GM13977 (cell line): ENCODE results near the gene MYL4.
"Not testable (repeated sequence)": the region's sequence is repeated elsewhere in the genome, so short reads cannot be mapped to it uniquely, and the experiment has no call there.

Experiments
- DNase-seq: peaks from one replicate; pipeline ENCODE4 v3.0.0; 2012; ENCODE audit warnings: low spot score
- in situ Hi-C: fragments of 300-500 bp; cut with MboI; formaldehyde crosslinking; loops from one replicate; pipeline ENCODE4 v1.12.0; 2022; ENCODE audit warnings: low sequenced_read_pairs, low pct_unique_long_range_greater_than_20kb, mixed read lengths, inconsistent platforms; ENCODE audit not compliant: unreplicated experiment
- TF ChIP-seq, protein P1 (sequence below): IDR thresholded peaks from 2 replicates; pipeline ENCODE4 v1.5.1; 2012; ENCODE audit warnings: mild to moderate bottlenecking, control low read depth; ENCODE audit not compliant: insufficient read depth; ENCODE audit errors: extremely low read depth, missing control alignments

Gene MYL4

DNA sequence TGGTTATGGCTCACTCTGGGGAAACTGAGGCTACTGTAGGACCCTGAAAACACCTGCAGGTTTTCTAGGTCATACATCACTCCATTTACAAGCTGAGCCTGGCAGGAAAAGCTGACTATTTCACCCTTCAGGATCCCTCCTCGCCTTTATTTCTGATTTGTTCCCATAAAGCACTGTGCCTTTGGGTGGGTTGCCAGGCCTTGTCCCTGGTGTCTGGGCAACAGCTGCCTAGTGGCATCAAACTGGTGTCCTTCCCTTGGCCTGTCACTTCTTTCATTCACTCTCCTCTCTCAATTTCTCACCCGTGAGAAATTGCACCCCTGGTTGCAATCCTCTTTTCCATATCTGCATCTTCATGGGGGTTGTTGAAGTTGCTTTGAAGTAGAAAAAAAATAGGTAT is 1.6 kb downstream of the MYL4 start:
- DNase-seq, result no peak
- in situ Hi-C loops, result no loop called here
- TF ChIP-seq, protein P1, sequence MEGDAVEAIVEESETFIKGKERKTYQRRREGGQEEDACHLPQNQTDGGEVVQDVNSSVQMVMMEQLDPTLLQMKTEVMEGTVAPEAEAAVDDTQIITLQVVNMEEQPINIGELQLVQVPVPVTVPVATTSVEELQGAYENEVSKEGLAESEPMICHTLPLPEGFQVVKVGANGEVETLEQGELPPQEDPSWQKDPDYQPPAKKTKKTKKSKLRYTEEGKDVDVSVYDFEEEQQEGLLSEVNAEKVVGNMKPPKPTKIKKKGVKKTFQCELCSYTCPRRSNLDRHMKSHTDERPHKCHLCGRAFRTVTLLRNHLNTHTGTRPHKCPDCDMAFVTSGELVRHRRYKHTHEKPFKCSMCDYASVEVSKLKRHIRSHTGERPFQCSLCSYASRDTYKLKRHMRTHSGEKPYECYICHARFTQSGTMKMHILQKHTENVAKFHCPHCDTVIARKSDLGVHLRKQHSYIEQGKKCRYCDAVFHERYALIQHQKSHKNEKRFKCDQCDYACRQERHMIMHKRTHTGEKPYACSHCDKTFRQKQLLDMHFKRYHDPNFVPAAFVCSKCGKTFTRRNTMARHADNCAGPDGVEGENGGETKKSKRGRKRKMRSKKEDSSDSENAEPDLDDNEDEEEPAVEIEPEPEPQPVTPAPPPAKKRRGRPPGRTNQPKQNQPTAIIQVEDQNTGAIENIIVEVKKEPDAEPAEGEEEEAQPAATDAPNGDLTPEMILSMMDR, result no peak

DNA sequence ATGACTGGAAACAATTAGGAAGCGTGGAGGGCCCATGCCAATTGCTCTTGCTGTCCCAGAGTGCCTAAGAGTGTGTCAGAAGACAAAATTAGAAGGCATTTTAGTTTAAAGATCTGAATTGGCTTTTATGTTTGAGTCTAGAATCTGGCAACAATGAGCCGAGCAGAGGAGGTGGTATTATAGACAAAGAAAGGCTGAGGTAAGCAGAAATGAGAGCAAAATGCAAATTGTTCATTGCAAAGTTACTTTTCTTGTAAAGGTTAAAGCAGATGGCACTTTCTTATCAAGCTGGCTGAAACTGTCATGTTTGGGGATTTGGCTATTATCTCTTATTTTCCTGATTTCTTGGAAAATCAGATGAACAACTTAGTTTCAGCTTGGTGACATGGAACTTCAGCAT is 3.3 kb downstream of the MYL4 start:
- in situ Hi-C loops, result no loop called here
- TF ChIP-seq, protein P1, result no peak

DNA sequence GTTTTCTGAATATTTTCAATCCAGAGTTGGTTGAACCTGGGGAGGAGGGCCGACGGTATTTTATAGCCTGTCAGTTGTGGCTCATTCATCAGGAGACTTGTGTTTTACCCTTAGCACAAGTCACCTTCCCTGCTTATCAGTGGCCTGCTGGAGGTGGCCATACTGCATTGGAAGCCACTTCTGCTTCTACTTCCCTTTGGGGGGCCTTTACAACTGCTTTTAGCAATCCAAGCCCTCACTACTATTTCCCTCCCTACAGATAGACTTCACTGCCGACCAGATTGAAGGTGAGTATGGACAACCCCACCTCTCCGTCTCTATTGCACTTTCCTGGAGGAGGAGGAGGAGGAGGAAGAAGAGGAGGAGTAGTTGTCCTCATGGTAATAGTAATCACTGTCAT is 4.4 kb downstream of the MYL4 start:
- TF ChIP-seq, protein P1, result no peak
- DNase-seq, result no peak
- in situ Hi-C loops, result no loop called here

More for the DNA sequence above, 3.3 kb downstream of the MYL4 start:
- DNase-seq, result no peak

DNA sequence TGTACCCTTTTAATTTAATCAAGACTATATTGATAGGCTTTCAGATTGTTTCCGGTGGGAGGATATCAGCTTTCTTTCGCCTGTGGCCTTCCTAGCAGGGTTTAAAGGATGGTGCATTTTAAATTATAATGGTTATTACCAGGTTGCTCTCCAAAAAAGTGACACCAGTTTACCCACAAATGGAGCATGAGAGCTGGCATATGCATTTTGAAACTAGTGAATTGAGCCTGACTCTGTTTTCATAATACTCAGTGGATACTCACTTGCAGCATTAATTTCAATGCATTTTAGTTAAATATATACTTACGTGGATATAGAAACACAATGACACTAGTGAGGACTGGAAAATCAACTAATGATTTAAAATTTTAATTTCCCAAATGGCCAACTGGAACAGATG is 5.8 kb downstream of the MYL4 start:
- in situ Hi-C loops, result no loop called here
- no peak for DNase-seq
- TF ChIP-seq, protein P1, result no peak

DNA sequence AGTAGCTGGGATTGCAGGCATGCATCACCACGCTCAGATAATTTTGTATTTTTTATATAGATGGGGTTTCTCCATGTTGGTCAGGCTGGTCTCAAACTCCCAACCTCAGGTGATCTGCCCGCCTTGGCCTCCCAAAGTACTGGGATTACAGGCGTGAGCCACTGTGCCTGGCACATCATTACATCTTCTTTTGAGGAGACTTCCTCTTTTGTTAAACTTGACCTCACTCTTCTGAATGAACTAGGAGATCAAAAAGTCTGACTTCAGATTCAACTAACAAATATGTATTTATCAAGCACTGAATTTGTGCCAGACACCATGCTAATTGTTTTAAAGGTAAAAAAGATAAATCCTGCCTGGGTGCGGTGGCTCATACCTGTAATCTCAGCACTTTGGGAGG is 7.7 kb downstream of the MYL4 start:
- DNase-seq, in situ Hi-C loops: not testable (repeated sequence)

DNA sequence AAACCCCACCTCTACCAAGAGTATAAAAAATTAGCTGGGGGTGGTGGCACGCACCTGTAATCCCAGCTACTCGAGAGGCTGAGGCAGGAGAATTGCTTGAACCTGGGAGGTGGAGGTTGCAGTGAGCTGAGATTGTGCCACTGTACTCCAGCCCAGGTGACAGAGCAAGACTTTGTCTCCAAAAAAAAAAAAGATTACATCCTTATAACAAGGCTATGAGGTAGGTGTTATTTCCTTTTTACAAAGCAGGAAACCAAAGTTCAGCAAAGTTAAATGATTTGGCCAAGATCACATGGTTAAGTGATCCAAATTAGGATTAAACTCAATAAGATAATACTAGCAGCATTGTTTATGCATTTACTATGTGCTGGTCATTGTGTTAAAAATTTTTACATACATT is 8.1 kb downstream of the MYL4 start:
- DNase-seq, in situ Hi-C loops: not testable (repeated sequence)

DNA sequence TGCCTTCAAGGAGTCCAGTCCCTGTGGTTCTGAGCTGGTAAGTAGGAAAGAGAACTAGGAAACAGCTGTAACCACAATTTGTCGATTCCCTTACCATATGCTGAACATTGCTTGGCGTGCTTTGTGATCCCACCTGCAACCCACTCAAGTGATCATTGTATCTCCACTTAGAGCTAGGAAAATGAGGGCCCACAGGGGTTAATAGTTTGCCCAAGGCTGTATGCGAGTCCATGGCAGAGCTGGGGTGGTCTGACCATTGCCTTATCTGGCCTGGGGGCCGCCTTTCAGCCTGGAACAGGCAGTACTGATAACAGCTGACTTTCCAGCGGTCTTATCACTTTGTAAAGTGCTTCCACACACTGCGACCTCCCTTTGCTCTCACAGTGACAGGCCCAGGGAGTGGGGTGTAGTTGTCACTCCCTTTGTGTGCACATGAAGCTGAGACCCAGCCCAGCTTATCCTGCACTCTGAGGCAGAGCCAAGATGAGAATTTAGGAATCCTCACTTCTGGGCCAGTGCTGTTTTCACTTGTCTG is 9.8 kb downstream of the MYL4 start:
- in situ Hi-C loops, result no loop called here
- TF ChIP-seq, protein P1, result no peak
- no peak for DNase-seq

DNA sequence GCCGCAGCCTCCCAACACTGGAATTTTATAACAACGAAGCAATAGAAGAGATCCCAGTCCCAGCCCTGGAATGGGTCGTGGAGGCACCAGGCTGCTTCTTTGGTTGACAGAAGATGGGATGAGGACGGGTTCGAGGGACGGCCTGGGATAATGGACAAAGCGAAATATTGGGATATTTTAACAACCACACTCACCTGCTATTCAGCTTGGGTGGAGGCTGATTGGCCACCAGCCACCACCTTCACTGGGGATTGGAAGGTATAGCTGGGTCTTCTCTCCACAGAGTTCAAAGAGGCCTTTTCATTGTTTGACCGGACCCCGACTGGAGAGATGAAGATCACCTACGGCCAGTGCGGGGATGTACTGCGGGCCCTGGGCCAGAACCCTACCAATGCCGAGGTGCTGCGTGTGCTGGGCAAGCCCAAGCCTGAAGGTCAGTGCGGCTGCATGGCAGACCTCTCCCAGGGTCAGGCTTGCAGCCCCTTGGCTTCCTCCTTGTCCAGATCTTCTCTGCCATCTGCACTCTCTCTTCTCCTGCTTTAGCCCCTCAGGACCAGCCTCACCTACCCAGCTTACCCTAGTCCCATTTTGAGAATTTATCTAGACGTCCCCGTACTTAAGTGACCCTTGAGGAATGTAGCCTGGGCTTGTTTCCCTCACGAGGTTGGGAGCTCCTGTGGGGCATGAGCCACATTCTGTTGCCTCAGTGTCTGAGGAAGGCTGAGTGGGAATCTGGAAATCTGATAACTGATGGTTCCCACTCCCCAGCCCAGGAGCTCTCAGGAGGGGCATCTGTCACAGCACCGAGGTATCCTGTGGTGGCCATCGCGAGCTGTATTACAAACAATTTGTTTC is 10.7 kb downstream of the MYL4 start:
- in situ Hi-C loops, result no loop called here
- TF ChIP-seq, protein P1, result no peak
- no peak for DNase-seq
